Measurements from ENCODE around the gene KCNMB3.
"Not testable (repeated sequence)": the region's sequence is repeated elsewhere in the genome, so short reads cannot be mapped to it uniquely, and the experiment has no call there.

KCNMB3 gene, protein sequence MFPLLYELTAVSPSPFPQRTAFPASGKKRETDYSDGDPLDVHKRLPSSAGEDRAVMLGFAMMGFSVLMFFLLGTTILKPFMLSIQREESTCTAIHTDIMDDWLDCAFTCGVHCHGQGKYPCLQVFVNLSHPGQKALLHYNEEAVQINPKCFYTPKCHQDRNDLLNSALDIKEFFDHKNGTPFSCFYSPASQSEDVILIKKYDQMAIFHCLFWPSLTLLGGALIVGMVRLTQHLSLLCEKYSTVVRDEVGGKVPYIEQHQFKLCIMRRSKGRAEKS

DNA sequence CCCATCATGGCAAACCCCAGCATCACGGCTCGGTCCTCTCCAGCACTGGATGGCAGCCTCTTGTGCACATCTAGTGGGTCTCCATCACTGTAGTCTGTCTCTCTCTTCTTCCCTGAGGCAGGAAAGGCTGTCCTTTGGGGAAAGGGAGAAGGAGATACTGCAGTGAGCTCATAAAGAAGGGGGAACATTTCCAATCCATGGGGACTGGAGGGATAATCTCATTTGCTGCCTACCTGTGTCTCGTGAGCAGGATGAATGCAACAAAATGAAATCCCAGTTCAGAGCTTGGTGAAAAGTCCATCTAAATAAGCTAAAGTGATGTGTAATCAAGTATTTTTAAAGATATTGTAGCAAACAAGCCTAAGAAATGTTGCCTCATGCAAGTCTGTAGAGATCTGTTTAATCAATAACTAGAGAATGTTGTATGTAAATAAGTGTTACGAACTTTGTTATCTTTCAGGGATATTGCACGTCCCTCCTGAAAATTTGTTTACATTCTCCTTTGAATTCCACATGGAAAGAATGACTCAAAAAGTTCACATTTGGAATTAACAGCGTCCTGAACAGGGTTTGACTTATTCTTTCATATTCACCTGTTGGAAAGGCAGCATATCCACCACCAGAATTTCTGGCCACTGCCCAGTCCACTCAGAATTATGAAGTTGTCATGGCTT is at the start of gene KCNMB3:
Gene KCNMB3 (minus strand): TSS at position 312 of the 674 bp plus-strand sequence. CDS start 124 bp downstream, at position 188.
- no peak for DNase-seq

DNA sequence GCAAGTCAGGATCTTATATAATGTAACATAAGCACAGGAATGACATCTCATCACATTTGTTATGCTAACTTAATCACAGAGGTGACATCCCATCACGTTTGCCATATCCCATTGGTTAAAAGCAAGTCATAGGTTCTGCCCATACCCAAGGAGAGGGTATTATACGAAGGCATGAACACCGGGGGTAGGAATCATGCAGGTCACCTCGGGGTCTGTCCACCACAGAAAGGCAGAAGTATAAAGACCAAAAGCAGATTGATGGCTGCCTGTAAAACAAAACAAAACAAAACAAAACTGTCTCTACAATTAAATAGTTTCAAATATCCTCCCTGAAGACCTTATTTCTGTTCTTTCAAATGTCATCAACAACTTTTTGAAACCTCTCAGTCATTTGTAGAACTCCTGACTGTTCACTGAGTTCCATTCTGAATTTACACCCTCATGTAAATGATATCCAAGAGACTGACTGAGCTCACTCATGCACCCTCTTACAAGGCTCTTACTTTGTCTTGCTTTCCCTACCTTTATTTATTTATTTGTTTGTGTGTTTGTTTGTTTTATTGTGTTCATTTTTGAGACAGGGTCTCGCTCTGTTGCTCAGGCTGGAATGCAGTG is 49.2 kb upstream of the KCNMB3 start:
- DNase-seq: no peak

DNA sequence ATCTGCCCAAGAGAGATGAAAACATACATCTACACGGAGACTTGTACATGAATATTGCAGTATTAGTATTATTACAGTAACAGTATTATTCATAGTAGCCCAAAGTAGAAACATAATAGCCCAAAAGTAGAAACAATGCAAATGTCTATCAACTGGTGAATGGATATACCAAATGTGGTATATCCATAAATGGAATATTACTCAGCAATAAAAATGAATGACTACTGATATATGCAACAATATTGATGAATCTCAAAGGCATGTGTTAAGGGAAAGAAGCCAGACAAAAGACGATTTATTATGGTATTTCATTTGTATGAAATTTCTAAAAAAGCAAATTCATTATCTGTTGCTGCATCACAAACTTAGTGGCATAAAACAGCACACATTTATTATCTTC is 48.4 kb upstream of the KCNMB3 start:
- DNase-seq: no peak

DNA sequence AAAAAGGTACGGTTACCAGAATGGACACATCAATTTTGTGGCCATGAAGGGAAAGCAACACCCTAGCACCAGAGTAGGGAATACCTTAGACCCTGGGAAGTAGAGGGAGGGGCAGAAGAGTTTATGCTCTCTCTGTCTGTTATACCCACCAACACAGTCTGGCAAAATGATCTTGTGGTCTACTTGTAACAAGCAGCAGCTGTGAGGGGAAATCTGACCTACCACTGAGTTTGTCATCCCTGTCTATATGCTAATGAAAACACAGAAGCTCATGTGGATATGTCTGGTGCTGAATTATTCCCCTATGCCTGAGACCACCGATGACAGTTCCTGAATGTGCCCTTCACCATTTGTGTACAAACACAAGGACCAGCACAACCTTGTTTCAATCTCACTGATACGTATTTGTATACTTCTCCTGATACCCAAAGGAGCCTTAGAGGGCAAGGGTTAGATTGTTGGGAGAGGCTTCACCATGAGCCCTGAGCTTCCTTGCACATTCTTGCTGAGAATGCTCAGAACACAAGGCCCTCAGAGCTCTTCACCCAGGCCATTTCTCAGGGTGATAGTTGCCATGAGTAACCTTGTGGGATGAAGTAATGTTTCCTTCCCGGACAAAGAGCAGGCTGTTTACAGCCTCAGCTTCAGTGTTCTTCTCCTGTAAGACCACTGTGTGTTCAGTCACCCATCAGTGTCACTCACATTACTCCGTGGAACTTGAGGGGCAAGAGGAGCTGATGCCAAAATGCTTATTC is 47.2 kb upstream of the KCNMB3 start:
- DNase-seq: no peak

DNA sequence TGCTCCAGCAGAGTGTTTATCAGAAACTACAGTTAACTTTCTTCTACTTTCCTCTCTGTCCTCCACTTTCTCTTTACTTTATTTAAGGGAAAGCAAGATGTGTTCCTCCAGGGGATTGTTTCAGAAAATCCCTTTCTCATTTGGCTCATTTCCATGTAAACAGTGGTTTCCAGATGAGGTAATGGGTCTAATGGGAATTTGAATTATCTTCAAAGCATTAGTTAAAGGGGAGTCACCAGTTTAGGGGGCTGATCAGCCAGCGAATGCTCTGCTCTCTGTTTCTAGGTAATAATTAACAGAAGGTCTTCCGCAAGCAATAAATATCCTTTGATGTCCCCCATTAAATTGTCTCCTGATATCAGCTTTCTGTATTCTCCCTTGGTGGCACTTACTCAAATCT is 41.5 kb upstream of the KCNMB3 start:
- DNase-seq: no peak

DNA sequence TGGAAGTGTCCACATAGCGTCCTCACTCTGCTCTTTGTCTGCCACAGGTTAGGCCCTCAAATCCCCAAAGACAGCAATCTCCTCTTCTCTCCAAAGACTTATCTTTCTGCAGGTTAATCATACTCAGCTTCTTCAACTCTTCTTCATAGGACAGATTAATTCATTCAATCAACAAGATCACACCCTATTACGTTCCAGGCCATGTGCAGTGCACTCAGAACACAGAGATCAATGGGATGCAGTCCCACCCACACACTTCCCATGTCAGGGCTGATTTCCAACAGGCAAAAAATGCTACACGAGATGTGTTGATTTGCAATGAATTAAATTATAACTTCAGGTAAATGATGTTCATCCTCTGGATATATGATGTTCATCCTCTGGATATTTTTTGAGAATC is 38.4 kb upstream of the KCNMB3 start:
- no peak for DNase-seq

DNA sequence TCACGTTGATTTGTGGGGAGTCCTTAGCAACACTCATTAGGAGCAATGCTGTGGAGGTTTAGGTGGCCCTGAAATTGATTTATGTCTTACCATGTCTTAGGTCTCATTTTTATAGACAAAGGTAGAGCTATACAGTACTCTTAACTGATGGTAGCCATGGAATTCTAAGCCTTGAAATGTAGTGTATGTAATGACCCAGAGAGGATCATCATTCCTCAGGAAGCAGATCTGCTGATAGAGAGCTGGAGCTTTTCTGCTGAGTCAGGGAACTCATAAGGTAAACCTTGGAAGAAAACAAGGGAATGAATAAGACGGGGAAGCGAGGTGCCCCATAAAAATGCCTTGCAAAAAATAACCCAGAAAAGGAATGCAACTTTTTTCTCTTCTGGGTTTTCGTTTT is 37.9 kb upstream of the KCNMB3 start:
- DNase-seq: no peak

DNA sequence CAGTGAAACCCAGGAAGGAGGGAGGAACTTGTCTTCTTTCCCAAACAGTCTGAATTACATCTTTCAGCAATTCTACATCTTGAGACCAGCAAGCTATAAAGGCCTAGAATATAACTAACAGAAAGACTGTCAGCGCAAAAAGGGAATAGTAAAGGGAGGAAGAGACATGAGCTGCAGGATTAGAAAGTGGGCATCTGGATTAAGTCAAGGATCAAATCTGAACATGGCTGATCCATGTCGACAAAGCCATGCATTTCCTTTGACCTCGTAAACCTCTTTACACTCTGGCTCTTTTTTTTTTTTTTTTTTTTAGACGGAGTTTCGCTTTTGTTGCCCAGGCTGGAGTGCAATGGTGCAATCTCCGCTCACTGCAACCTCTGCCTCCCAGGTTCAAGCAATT is 35.4 kb upstream of the KCNMB3 start:
- DNase-seq: no peak

DNA sequence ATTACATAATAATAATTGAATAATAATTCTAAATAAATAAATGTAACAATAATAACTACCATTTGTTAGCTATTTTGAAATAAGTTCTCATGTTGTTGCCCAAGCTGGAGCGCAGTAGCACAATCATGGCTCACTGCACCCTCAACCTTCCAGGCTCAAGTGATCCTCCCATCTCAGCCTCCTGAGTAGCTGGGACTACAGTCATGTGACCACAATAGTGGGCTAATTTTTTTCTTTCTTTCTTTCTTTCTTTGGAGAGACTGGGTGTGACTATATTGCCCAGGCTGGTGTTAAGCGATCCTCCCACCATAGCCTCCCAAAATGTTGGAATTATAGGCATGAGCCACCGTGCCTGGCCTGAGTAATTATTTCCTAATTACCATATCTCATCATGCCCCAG is 30.9 kb upstream of the KCNMB3 start:
- no peak for DNase-seq

DNA sequence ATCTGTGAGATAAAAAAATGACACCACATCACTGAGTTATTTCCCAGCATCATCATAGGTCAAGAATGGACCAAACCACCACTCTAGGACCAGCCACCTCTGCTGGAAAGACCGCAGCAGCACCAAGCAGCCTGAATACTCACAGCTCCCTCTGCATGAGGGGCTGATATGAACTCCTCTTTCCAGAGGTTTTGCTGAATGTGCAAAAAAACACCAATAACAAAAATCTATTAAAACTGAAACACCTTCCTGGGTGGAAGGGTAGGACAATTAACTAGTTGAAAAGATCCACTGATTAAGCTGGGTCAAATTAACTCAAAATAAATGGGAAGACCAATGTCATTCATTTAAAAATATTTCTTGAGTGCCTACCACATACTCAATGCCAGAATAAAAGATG is 28.9 kb upstream of the KCNMB3 start:
- DNase-seq: no peak

DNA sequence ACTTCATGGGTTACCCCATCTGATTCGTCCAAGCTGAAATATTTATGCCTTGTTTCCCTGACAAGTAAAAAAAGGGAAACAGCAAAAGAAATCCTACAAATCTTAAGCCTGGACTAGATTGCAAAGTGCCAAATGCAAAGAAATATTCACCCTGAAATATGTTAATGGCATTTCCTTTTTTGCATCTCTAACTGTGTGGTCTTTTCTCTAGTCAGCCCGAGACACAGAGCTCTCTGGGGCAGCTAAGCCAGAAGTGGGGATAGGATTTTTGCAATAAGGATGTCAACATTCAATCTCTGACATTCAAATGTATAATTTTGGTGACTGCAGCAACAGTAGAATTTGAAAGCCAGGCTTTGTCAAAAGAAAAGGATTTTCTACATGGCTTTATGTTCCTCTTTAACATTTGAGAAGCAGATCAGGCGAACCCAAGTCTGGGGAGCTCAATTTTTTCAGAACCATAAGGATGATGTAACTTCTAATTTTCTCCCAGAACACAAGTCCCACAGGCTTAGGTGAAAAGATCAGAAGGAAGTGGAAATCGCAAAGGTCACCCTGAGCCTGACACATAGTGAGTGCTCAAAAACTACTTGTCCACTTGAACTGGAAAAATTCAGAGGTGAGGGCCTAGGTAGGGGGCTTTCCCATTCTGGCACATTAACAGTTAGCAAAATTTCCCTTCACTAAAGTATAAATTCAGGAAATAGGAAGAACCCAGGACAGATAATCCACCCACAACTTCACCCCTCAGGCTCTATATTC is 28.2 kb upstream of the KCNMB3 start:
- DNase-seq: no peak

DNA sequence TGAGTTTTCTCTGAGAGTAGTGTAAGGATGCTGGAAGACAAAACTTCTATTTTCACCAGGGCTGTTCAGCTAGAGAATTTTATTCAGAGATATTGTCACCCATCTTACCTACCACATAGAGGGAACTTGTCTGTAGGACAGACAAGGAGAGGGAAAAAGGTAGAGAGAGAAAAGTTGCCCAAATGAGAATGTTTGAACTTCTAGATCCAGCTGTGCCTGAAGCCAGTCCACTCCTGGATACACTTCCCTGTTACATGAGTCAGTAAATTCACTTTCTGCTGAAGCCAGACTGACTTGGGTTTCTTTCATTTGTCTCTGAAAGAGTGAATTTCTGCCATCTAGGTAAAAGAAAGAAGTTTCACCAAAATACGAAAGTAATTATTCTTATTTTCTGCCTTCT is 27.2 kb upstream of the KCNMB3 start:
- no peak for DNase-seq

DNA sequence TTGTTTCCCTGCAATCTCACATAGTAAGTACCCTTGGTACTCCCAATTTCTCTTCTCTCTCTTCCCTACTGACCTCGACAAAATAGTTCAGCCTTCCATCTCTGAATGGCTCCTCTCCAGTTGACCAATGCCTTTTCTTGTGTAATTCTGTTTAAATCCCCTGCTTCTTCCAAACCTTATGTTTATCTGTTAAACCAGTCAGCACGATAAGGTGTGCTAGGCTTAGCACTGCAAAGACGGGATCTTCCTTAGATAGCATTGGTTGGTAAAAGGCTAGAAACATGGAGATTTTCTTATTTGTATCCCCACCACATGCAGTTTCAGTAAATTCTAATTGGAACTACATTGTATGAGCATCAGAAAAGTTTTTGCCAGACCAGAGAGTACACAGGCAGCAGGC is 25.8 kb upstream of the KCNMB3 start:
- DNase-seq: no peak

DNA sequence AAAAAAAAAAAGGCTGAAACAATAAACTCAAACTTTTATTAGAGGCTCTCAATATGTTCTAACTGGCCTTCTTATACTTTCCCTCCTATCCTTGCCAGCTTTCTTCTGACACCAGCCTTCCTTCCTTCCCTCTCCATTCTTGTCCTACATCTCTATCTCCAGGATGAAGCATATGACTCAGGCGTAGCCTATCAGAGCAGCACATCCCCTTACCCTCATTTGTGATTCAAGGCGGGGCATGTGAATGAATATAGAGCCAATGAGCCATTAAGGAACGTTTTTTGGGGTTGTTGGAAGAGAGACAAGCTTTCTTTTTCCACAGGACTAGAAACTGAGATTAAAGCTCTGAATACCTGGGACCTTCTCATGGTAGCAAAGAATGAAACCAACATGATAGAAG is 25.1 kb upstream of the KCNMB3 start:
- DNase-seq: no peak

DNA sequence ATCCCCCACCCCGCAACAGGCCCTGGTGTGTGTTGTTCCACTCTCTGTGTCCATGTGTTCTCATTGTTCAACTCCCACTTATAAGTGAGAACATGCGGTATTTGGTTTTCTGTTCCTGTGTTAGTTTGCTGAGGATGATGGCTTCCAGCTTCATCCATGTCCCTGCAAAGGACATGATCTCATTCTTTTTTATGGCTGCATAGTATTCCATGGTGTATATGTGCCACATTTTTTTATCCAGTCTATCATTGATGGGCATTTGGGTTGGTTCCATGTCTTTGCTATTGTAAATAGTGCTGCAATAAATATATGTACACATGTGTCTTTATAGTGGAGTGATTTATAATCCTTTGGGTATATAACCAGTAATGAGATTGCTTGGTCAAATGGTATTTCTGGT is 23.5 kb upstream of the KCNMB3 start:
- DNase-seq: not testable (repeated sequence)

DNA sequence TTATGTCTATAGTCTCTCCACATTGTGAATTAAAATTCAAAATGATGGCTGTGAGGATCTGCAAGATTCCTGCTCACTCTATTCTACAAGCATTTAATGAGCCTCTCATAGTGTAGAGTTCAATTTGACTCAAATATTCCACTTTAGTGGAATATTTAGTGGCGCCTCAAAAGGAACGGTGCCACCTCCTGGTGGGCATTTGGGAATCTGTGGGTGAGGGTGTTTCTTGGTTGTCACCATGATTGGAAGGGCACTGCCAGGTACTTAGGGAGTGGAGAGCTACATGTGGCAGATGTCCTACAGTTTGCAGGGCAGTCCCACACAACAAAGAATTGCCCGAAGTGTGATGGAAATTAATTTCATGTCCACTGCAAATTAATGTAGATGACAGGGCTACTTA is 21.5 kb upstream of the KCNMB3 start:
- no peak for DNase-seq

DNA sequence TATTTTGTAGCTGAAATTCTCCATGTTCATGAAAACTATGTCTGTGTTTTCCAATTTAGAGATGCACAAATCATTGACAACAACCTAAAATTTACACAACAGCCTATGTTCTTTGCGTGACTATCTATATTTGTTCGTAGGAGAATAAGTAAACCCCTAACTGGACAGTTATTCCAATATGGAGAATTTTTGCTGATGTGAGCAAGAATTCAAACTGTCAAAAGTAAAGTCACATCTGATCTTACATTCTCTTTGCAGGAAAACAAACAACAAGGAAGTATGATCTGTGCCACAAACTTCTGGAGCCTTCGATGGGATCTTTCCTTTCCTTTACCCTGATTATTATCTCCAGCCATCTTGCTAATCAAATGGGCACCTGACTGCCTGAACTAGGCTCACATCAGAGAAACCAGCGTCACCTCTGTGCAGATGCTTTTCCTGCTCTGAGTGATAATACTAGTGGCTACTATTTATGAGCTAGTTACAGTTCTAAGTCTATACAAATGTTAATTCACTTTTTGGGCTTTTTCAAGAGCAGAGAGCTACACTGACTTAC is 18.3 kb upstream of the KCNMB3 start:
- DNase-seq: no peak

DNA sequence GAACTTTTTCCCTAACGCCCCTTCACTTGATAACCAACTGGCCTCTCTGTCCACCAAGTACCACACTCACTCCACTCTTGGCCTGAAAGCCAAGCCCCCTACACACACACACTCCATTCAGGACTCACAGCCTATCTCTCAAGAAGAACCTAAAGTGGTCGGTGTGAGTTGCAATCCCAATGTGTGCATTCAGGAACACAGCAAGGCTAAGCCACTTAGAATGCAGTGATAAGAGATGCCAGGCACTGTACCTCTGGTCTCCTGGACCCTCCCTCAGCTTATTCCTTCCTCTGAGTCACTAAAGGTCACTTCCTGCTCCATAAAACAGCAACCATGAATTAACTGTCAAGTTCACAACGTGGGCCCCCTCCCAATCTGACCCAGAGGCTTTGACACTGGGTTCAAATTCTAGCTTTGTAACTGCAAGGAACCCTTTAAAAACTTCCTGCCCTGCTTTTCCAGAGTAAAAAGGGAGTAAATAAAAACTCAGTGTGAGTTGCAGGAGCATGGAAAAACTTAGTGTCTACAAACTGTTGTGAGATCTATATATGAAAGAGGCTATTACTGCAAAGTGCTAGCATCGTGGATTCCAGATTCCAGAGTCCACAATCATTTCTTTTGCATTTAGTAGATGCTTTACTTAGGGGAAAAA is 17.6 kb upstream of the KCNMB3 start:
- no peak for DNase-seq

DNA sequence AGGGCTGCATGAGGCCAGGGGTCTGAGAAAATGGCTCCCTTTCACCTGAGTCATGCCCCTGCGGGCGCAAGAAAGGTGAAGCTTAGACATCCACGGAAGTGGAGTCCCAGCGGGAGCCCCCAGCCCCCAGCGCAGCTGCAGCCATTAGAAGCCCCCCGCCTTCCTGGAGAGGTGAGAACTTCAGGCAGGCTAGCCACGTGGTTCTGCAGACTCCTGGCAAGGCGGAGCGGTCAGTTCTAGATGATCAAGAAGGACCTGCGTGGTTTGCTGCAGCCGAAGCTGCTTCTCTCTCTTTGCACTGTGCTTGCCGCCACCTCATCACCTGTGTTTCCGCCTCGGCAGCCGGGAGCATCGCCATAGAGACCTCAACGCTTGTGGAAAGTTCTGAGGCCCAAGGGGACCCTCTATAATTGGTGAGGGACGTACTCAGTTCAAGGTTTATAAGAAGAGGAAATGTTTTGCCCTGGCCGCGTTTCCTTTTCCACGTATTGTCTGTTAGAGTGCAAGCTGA is 15.8 kb upstream of the KCNMB3 start:
- no peak for DNase-seq

DNA sequence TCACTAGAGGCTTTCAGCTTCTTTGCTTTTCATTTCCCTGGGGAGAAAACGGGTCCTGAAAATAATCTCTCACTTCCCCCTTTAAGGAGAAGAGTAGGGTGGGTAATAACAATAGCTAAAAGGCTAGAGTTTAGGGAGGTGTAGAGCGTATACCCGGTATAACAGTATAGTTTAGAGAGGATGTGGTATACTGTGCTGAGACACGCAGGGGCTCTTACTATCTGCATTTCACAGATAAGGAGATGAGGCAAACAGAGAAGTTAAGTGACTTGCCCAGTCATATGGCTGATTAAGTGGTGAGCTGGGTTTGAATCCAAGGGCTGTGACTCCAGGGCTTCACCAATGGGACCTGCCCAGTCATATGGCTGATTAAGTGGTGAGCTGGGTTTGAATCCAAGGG is 15.0 kb upstream of the KCNMB3 start:
- DNase-seq: no peak

DNA sequence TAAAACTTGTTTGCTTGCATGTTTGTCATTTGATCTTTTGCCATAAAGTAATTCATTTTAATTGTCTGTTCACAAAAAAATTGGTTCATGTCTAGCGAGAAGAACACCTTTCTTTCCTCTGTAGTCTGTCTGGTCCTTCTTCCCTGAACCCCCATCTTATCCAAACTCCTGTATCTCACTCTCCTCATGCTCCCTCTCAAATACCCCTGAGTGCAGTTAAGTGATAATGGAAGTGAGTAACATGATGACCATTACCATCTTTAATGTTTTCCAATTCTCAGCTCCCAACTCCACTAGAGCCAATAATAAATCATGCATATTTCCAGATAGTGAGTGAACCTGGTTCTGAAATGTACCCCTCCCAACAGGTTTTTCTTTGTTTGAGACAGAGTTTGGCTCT is 14.2 kb upstream of the KCNMB3 start:
- no peak for DNase-seq

DNA sequence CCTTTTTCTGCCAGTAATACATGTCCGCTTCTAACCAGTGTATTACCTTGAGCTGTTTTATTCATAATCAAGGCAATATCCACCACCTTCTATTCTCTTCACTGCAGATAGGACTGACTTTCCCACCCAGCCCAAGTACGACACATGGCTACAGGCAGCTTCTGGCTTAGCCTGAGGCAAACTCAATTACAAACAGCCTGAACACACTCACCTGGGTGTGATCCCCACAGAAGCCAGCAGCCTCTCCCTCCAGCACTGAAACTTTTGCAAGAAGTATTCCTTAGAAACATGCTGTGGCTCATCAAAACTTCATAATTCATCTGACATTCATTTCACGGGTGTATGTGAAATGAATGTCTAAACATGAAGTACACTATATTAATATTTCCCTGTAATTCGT is 13.5 kb upstream of the KCNMB3 start:
- DNase-seq: no peak

All from hippocampal formation (tissue), 2 donors.